ENCODE measurements around the gene PTPRH.

The PTPRH gene

GRCh38 chr19:55208880-55209692, at the start of gene PTPRH:
Gene PTPRH, minus strand, starts transcription at chr19:55209501. Its CDS starts 68 bp downstream, at chr19:55209433.
- DNase-seq (ENCODE audit: low read depth in 3 of 3, low spot score in 1 of 3) = no peak

DNA sequence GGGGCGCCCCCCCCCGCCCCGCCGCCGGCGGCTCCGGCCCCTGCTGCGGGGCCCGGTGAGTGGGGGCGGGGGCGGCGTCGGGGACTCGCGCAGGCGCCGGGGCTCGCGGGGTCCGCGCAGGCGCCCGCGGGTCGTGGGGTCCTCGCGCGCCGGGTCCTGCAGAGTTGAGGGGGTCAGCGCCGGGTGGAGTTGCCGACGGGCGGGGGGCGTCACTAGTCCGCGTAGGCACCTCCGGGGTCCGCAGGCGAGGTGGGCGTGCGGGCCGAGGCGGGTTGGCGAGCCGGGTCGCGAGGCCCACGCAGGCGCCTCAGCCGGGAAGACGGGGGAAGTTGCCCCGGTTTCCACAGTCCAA, 49.2 kb upstream of the PTPRH start:
- DNase-seq (ENCODE audit: low read depth in 3 of 3, low spot score in 1 of 3) = no peak

DNA sequence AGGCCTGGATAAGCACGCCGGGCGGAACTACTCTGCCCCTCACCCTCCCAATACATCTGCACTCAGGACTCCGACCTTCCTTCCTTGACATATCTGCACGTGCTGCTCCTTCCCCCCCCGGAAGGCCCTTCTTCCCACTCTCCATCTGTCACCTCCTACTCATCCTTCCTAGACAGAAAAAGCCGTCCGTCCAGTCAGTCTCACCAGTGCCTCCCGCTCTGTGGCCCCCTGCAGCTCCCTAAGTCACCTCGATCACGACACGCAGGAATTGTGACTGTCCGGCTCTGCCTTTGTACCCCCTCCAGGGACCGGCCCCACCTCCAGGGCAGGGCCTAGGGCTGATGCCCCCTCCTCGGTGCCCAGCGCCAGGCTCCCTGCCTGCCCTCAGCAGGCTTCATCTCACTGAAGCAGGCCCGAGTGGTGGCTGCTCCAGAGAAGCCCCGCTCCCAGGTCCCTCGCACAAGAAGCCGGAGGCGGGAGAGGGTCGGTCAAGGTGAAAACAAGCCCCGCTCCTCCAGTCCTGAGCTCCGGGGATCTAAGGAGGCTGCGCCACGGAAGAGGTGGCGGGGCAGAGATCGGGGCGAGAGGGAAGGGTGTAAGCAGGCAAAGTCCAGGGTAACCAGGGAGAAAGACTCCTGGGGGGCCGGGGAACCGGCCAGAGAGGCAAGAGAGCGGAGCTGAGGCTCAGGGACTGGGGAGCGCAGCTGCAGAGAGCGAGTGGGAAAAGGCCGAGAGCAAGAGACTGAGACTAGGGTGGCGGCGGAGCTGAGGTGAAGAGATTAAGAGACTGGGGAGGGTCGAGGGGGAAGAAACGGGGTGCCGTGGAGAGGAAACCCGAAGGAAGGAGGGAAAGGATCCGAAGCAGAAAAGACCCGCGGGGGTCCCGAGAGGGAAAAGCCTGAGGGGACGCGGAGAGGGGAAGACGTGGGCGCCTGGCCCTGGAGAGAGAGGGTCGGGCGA, 48.4 kb upstream of the PTPRH start:
- DNase-seq (ENCODE audit: low read depth in 3 of 3, low spot score in 1 of 3) = no peak

DNA sequence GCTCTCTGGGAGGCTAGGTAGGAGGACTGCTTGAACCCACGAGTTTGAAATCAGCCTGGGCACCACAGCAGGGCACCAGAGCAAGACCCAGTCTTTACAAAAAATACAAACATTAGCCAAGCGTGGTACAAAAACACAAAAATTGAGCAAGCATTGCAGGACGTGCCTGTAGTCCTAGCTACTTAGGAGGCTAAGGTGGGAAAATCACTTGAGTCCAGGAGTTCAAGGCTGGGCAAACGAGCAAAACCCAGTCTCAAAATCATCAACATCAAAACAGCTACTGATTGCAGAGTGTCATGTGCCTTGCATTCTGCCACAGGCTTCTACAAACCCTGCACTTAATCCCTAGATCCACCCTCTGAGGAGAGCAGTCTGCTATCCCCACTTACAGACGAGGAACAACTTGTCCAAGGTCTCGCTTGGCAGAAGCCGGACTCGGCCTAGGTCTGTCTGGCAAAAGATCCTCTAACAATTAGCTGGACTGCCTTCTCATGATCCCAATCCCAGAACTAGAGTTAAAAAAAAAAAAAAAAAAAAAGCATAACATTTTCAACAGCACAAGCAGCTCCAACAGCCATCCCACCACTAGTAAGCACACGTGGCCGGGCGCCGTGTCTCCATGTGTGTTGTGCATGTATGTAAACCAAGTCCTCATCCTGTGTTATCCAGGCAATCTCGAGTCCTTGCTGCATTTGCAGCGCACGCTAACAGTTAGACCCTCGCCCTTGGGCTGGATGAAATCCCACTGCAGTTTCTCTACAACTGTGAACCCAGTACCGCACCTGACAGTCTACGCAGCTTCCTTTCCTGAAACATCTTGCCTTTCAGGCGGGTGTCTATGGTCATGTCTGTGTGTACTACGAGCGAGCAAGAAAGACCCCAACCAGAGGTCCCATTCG, 47.5 kb upstream of the PTPRH start:
- DNase-seq (ENCODE audit: low read depth in 3 of 3, low spot score in 1 of 3) = no peak

DNA sequence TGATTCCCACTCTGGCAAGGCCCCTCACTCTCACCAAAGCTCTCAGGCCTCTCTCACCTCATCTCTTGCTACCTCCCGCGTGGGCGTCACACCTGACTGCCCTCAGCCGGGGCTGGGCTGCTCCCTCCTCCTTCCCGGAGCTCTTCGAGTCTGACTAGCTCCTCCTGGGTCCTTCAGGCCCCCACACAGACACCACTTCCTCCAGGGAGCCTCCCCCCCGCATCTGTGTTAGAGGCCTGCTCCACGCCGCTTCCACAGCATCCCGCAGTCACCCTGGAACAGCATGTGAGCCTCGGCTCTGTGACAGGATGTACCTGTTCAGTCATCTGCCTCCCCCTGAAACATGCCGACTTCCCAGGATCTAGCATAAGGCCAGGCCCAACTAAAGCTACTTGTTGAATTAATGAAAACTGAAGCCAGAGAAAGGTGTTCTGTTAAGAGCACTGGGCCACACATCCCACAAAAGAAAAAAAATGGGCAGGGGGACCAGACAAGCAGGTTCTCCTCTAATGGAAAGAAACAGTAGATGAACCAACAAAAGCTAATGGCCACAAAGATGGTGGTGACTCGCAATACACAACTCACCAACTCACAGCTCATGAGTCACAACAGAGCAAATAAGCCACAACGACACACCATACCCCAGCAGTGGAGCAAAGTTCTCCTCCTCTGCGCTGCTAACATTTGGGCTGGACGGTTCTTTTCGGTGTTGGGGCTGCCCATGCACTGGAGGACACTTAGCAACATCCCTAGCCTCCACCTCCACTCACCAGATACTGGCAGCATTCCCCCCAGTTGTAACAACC, 46.5 kb upstream of the PTPRH start:
- DNase-seq (ENCODE audit: low read depth in 3 of 3, low spot score in 1 of 3) = no peak

- no peak for DNase-seq (ENCODE audit: low read depth in 3 of 3, low spot score in 1 of 3)
These were observed 45.3 kb upstream of the PTPRH start for GRCh38 chr19:55254625-55254977.

DNA sequence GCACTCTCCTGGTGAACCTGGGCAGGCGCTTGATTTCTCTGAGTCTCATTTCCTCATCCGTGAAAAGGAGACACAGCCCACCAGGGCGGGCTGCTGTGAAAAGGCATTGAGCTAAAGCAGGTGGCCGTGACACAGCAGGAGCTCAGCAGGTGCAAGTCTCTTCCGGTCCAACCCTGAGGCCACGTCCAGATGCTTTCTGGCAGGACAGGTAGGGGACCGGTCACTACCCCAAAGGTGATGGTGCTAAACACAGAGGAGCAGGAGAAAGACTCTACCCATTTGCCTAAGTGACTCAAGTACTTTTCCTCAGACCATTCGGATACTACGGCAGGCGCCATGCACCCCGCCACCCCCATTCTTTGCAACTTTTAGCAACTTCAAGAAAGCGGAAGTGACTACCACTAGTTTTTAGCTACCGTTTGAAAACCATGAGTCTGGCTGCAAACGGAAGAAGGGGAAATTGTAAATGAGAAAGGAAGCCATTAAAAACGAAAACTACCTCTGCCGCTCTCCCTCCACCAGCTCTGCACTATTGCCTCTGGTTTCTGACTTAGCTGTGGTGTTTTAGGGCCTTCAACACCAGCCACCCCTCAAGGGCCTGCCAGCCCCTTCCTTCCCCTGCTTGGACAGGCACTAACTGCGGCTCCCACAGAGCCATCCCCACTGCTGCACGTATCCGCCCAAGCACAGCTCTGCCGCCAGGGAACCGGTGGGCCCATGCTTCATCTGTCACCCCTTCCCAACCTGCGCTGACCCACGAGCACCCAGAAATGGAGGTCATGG, 44.7 kb upstream of the PTPRH start:
- no peak for DNase-seq (ENCODE audit: low read depth in 3 of 3, low spot score in 1 of 3)

DNA sequence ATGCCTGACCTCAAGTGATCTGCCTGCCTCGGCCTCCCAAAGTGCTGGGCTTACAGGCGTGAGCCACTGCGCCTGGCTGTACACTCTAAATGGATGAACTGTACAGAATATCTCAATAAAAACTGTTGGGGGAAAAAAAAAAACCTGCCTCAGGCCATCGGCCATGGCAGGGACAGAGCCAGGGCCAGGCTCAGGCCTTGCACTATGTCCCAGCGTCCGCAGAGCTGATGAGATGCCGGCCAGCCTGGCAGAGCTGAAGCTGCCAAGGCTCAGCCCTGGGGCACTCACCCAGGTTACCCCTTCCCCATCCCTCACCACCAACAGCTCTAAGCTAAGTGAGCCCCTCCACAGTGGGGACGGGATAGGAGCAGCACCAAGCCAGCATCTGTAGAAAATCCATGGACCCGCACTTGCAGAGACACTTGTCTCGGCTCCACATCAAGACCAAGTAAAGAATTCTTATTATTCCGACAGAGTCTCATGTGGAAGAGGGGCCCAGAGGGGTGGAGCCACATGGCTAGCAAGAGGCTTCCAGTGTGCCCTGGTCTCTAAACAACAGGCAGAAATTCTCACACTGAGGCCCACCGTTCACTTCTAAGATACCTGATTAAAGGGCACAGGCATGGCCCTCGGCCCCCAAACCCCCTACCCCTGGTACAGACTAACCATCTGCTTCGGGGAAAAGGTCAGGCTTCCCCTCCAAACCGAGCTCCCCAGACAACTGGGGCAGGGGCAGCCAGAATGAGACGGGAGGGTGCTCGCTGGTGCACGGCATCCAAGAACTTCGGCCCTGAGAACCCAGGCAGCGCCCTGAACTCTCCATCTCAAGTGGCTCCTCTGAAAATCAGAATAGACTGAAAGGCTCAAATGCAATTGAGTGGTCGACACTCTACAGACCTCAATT, 43.7 kb upstream of the PTPRH start:
- DNase-seq (ENCODE audit: low read depth in 3 of 3, low spot score in 1 of 3) = no peak

DNA sequence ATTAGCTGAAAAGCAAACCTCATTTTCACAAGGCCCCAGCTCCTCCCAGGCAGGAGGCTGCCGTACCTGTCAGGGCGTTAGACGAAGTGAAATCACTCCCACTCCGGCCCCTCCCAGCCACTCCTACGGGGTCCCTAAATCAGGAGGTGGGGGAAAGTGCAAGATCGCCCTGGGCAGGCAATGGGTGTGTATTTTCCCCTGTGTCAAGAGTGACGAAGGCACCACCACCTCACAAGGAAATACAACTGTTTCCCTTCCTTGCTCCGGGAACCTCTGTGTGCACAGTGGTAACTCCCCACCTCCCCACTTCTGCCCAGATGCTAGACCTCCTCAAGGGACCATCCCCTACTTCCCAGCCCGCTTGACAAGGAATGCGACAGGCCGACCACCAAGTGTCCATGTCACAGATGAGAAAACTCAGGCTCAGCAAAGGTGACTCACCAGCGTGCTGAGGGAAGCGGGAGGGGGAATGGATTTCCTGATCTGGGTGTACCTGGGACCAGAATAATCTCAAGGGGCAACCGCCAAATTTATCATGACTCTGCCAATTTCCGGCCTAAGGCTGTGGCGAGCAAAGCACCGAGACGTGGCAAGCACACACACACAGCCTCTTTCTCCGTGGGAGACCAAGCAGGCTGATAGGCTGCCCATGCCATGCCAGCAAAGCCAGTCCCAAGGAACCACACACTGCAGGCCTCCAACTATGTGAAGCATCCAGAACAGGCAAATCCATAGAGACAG, 42.2 kb upstream of the PTPRH start:
- DNase-seq (ENCODE audit: low read depth in 3 of 3, low spot score in 1 of 3) = no peak

DNA sequence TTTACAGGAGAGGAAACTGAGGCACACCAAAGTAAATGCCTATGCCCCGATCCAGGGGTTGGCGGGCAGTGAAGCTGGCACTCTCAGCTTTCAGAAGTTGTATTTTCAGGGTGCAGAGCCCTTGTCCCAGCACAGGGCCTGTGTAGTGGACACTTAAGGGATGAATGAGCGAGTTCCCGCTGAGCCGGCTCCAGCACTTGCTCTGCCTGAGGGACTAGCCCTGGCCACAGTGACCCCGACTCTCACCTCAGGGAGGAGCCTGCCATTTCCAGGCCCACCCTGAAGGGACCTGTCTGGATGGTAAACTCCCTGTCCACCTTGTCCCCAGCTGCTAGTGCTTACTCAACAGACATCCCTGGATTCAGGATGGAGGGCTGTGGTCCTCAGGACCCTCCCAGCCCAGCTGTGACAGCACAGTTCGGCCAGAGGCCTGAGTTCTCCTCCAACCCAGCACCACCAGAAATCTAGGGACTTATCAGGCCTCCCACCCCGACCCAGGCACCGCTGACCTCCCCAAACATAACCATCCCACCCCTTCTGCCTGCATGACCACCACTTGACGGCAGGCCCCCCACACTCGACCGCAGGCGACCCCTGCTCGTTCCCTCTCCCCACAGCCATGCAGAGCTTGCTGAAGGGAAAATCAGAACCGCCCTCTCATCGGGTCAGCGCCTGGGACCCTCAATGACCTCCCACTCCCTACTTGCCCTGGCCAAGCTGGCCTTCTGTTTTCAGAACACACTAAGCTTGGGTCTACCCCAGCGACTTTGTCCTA, 41.1 kb upstream of the PTPRH start:
- DNase-seq (ENCODE audit: low read depth in 3 of 3, low spot score in 1 of 3) = no peak

DNA sequence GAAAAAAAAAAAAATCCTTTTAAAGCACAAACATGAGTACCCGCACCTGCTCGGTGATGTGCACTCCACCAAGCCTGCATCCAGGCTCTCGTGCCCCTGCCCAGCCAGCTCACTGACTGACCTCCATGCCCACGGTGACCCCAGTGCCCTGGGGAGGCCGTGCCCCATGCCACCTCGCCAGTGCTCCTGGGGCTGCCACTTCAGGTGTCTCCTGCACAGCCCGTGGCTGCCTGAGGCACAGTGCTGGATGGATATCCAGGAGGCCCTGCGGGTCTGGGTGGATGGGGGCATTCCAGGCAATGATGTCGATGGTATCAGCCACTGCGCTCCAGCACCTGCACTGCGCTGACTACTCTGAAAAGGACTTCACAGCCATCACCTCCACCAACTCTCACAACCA, 40.5 kb upstream of the PTPRH start:
- DNase-seq (ENCODE audit: low read depth in 3 of 3, low spot score in 1 of 3) = no peak

DNA sequence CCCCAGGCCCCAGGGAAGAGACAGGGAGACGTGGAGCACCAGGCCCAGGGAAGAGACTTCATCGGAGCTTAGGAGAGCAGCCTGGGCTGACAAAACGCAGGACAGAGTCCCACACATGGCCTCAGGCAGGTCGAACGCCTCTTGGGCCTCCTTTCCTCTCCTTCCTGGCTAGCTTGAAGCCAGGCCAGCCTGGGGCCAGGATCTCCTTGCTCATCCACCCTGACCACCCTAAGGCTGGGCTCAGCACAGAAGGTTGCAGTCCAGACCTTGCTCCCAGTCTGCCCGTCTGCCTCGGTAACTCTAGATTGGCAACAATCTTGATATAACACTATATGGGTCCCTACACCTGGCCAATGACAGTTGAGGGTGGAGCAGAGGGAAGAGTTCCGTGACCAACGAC, 39.4 kb upstream of the PTPRH start:
- no peak for DNase-seq (ENCODE audit: low read depth in 3 of 3, low spot score in 1 of 3)

DNA sequence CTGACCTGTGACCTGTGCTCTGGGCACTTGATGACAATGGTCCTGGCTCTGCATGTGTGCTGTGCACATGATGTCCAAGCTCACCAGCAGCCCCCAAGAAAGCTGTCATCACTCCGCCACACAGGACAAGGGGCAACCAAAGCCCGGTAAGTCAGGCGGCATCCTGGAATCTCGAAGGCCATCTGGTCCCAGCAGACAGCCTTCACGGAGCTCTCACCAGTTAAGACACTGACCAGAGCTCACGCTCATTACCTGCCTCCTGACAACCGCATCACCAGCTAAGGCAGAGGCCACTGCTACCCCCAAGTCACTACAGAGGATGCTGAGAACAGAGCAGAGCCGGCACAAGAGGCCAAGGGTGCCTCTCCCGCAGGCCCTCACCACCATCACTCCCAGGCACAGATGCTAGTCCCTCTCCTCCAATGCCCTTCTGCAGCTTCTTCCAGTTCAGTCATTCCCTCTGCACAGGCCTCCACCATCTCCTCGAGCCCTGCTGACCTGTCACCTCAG, 38.9 kb upstream of the PTPRH start:
- no peak for DNase-seq (ENCODE audit: low read depth in 3 of 3, low spot score in 1 of 3)

DNA sequence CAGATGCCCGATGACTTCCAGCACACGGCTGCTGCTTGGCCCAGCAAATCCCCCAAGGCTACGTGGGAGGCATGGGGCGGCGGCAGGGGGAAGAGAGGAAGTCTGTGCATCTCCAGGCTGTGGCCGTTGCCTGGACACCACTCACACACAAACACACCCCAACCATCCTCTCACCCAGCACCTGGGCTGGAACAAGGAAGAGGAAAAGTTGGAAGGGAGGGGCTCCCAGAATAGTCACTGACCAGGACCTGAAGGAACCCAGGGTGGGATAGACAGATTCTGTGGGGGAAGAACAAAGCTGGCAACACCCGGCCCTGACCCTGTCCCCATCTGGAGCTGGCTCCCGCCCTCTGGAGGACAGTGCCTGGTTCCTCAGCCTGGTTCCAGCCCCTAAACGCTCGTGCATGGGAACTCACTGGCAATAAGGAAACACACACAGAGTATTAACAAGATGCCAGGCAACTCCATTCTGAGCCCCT, 38.4 kb upstream of the PTPRH start:
- DNase-seq (ENCODE audit: low read depth in 3 of 3, low spot score in 1 of 3) = no peak

DNA sequence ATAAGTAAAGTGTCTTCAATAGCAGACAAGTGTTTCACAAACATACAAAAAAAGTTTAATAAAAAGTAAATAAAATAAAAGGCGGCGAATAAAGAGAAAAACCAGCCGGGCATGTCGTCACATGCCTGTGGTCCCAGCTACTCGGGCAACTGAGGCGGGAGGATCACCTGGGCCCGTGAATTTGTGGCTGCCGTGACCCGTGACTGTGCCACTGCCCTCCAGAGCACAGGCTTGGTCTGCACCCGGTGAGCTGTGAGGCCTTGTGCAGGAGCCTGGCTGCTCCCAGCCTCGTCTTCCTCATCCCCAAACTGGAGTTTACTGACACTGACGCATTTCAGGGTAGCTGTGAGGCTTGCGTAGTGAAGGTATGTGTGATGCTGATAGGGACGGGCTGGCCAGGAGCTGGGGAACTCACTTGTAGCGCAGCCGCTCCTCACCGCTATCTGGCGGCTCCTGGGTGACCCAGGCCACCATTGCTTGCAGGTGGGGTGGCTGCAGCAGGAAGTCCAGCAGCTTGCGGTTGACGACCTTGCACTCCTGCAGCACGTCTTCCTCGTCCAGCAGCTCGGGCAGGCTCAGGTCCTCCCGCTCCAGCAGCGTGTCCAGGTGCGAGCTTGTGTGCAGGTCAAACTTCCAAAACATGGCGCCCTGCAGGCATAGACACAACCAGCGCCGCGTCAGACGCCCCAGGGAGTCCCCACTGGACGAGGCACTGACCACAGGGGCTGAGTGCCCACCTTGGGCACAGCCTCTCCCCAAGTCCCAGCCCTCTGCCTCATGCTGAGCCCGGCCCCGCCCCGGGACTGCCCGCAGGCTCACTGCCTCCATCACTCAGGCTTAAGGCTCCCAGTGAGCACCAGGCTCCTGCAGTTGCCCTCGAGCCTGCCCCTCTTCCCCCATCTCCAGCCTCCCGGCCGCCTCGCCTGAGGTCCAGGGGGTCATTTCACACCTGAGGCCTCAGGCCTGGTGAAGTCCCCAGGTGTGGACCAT, 37.5 kb upstream of the PTPRH start:
- no peak for DNase-seq (ENCODE audit: low read depth in 3 of 3, low spot score in 1 of 3)

Measured in stimulated activated CD4-positive, alpha-beta T cell treated with anti-CD3 and anti-CD28 coated beads, TNF-alpha, amount 100 ng/mL, for 1 hour (primary cell).